Psoas muscle (tissue), 8 donors: ENCODE results near the gene PIGC. TPM values are rescaled to one million over a fixed set of nuclear protein-coding genes. Genes with fewer than 3 reads are reported as not detected.

ENCODE experiments used
- ATAC-seq, 4 donors: fragments of 200-7000 bp; cut with Tn5 transposase; one replicate each; pipeline ENCODE4 v1.9.1; 2020; ENCODE audit warnings: moderate library complexity in 3 of 4, mild to moderate bottlenecking in 2 of 4
- DNase-seq, 2 donors: peaks; one replicate each; pipeline ENCODE4 v3.0.0-alpha.2; 2020
- H3K27ac ChIP-seq: fragments of 200-600 bp; one replicate; pipeline ENCODE4 v1.8.0; 2022
- H3K27me3 ChIP-seq, 3 donors: fragments of 200-600 bp in 1 of 3; one replicate each; pipeline versions ENCODE4 v1.6.1 to v1.8.0; 2013 to 2022; ENCODE audit warnings: low read length in 2 of 3, mild to moderate bottlenecking in 2 of 3, moderate library complexity in 1 of 3; ENCODE audit not compliant: insufficient read depth in 3 of 3
- H3K36me3 ChIP-seq, 2 donors: fragments of 200-600 bp in 1 of 2; one replicate each; pipeline versions ENCODE4 v1.6.1 to v1.8.0; 2013 to 2022; ENCODE audit warnings: low read depth in 1 of 2, mild to moderate bottlenecking in 1 of 2, moderate library complexity in 1 of 2; ENCODE audit not compliant: insufficient read depth in 1 of 2
- H3K4me1 ChIP-seq: fragments of 200-600 bp; one replicate; pipeline ENCODE4 v1.8.0; 2022
- H3K4me3 ChIP-seq: fragments of 200-600 bp; one replicate; pipeline ENCODE4 v1.8.0; 2022; ENCODE audit warnings: mild to moderate bottlenecking
- H3K9me3 ChIP-seq: fragments of 200-600 bp; one replicate; pipeline ENCODE4 v1.8.0; 2022
- WGBS, 3 donors: extraction: QIAGEN DNeasy Blood & Tissue Kit; methylation state at CpG; one replicate each; pipeline versions ENCODE4 v1.1.6 to v1.1.7; 2013; 5-methylcytosine and 5-hydroxymethylcytosine counted together
- intact Hi-C, 2 donors: fragments of 100-400 bp; cut with DNase I; formaldehyde crosslinking; loops; one replicate each; pipeline versions ENCODE4 v1.11.0 to v1.14.2; 2022
- polyA plus RNA-seq, 3 donors: library from polyadenylated mRNA; stranded (reverse); fragments of 200-250 nt; gene quantifications; one replicate each; pipeline ENCODE4 v1.2.3, GENCODE V29; 2013
- total RNA-seq, 4 donors: library from RNA; stranded (reverse); fragmentation: NEBNext Ultra II Directional in 2 of 4; extraction: Animal tissue kit (Norgen Biotek cat#: 25700) in 2 of 4; gene quantifications; one replicate each; pipeline versions ENCODE4 v1.2.1 to v1.2.4, GENCODE V29; 2021 to 2023
- TF ChIP-seq, protein P1 (sequence below): fragments of 200-600 bp; IDR thresholded peaks from one replicate; pipeline ENCODE4 v1.8.0; 2022; ENCODE audit warnings: antibody characterized with exemption
- donor health status: healthy with polysubstance abuse.
- donor health status: DM: no; HTN: no; CAD: no; lungs with moderate emphysema.
- donor health status: Bipolar disorder and iron deficiency.
- donor health status: healthy.
- donor health status: DM: yes; HTN: yes; CAD: no.
- donor health status: DM: no; HTN: no; CAD: no.
- donor health status: DM: no; HTN: no; CAD: no.
- donor health status: DM: yes; HTN: yes; CAD: no.

The PIGC gene
- total and polyA plus RNA-seq, 7 donors: 10.8 to 24.7 (median 13.8) TPM

- WGBS, 3 donors: 71 to 79% (median 79%) methylated on average over 4 of the region's 4 CpGs
- DNase-seq: no peak
- intact Hi-C loops: no loop called here
These were observed 32.4 kb upstream of the PIGC start for GRCh38 chr1:172476218-172476811.

DNA sequence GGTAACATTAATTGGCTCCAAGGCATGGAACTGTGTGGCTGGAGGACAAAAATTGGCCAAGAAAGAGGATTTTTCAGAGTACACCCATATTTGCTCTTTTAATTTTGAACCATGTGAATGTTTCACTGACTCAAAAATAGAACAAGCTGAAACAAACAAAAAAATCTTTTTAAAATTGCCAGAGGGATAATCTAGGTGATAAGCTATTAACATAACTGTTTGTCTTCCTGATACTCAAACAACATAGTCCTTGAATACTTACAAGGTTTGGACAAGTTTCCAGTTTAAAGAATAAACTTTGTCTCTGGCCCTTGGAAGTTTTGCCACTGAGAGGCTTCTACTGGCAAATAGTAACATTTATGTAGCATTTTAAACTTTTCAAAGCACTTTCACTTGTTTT lies 30.0 kb upstream of the PIGC start:
- H3K36me3 ChIP-seq: no peaks in the 10 kb centered on the region
- ATAC-seq (no peak), DNase-seq (no peak)
- no peak overlapping the region for H3K4me3 ChIP-seq
- no peak overlapping the region for H3K27ac ChIP-seq
- no peaks in the 10 kb centered on the region for H3K4me1 ChIP-seq
- no peaks in the 10 kb centered on the region for H3K27me3 ChIP-seq
- no peaks in the 10 kb centered on the region for H3K9me3 ChIP-seq
- TF ChIP-seq, protein P1, sequence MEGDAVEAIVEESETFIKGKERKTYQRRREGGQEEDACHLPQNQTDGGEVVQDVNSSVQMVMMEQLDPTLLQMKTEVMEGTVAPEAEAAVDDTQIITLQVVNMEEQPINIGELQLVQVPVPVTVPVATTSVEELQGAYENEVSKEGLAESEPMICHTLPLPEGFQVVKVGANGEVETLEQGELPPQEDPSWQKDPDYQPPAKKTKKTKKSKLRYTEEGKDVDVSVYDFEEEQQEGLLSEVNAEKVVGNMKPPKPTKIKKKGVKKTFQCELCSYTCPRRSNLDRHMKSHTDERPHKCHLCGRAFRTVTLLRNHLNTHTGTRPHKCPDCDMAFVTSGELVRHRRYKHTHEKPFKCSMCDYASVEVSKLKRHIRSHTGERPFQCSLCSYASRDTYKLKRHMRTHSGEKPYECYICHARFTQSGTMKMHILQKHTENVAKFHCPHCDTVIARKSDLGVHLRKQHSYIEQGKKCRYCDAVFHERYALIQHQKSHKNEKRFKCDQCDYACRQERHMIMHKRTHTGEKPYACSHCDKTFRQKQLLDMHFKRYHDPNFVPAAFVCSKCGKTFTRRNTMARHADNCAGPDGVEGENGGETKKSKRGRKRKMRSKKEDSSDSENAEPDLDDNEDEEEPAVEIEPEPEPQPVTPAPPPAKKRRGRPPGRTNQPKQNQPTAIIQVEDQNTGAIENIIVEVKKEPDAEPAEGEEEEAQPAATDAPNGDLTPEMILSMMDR: no peak
- intact Hi-C loops: no loop called here

More at GRCh38 chr1:172476218-172476811, 32.4 kb upstream of the PIGC start:
- no peaks in the 10 kb centered on the region for H3K9me3 ChIP-seq
- H3K27ac ChIP-seq: no peak overlapping the region
- no peaks in the 10 kb centered on the region for H3K36me3 ChIP-seq
- ATAC-seq: no peak
- H3K4me3 ChIP-seq: no peak overlapping the region
- TF ChIP-seq, protein P1: no peak
- no peaks in the 10 kb centered on the region for H3K27me3 ChIP-seq
- no peaks in the 10 kb centered on the region for H3K4me1 ChIP-seq

DNA sequence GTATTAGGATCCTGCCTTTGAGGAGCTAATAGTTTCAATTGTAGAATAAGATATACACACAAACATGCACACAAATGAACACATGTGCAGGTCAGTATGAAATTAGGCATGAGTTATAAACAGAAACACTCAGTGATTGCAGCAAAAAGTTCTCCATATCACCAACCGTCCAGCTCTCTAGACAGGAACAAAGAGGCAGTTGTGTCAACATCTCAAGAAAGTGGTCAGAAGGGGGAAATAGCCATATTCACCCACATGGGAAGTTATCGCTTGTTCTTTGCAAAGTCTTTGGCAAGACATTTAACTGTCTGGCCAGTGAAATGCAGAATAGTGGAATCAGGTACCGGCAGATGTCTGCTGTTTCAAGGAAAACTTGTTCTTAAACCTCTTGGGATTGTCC lies 29.4 kb upstream of the PIGC start:
- H3K9me3 ChIP-seq: no peaks in the 10 kb centered on the region
- no peak overlapping the region for H3K27ac ChIP-seq
- H3K36me3 ChIP-seq: no peaks in the 10 kb centered on the region
- no peak for ATAC-seq
- H3K27me3 ChIP-seq: no peaks in the 10 kb centered on the region
- WGBS, 3 donors: 44 to 56% (median 49%) methylated on average over 3 of the region's 3 CpGs
- no peak overlapping the region for H3K4me3 ChIP-seq
- no peak for DNase-seq
- H3K4me1 ChIP-seq: no peaks in the 10 kb centered on the region
- TF ChIP-seq, protein P1: no peak
- intact Hi-C loops: no loop called here

DNA sequence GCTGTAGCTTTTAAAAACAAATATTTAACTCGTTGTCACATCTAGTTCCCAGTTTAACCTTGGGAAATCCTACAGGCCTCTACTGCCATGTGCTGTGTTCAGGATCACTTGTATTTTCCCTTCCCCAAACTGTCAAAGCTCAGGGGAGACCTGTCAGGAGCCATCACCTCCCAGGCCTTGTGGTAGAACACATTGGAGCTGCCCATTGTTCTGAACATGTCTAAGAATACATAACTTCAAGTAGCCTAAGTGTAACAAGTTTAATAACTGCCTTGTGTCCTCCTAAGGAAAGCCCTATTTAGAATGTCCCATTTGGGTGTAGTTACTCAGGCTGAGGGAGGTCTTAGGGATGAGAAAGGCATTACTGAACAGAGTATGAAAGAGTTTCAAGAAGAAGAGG lies 28.6 kb upstream of the PIGC start:
- DNase-seq (no peak), ATAC-seq (no peak)
- Histone ChIP-seq H3K36me3 (no peaks in the 10 kb centered on the region), H3K9me3 (no peaks in the 10 kb centered on the region), H3K4me1 (no peaks in the 10 kb centered on the region), H3K4me3 (no peak overlapping the region), H3K27ac (no peak overlapping the region), H3K27me3 (no peaks in the 10 kb centered on the region)
- 78 to 90% (median 83%) methylated on average over 1 of the region's 1 CpG for WGBS, 3 donors
- intact Hi-C loops: no loop called here
- TF ChIP-seq, protein P1: no peak

DNA sequence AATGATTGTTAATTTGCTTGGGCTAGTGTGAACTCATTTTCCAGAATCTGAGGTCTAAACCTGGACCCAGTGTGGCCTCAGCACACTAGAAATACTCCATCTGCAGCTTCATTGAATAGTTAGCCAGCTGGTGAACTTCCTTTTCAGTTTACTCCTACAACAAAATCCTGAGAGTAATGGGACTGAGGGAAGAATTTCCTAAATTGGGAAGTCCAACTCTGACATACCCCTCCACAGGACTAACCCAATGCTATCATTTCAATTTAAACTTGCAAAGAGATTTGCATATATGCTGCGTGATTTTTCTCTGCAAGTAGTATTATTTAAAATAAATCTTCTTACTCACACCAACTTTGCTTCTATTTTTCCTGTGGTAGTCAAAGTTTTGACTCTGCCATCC lies 27.8 kb upstream of the PIGC start:
- TF ChIP-seq, protein P1: no peak

More for the DNA sequence above, 27.8 kb upstream of the PIGC start:
- H3K9me3 ChIP-seq: no peaks in the 10 kb centered on the region
- DNase-seq (no peak), ATAC-seq (no peak)
- no peaks in the 10 kb centered on the region for H3K4me1 ChIP-seq
- H3K27ac ChIP-seq: no peak overlapping the region
- H3K4me3 ChIP-seq: no peak overlapping the region
- no peaks in the 10 kb centered on the region for H3K36me3 ChIP-seq
- intact Hi-C loops: no loop called here
- WGBS, 3 donors: 94 to 97% (median 95%) methylated on average over 1 of the region's 1 CpG
- H3K27me3 ChIP-seq: no peaks in the 10 kb centered on the region
